HG03575 (cell line): ENCODE measurements around the gene ZEB1.
"Not testable (repeated sequence)": the region's sequence is repeated elsewhere in the genome, so short reads cannot be mapped to it uniquely, and the experiment has no call there.

Source experiments
- ATAC-seq: cut with Tn5 transposase; IDR thresholded peaks from one replicate; pipeline ENCODE4 v1.9.1; 2021; ENCODE audit not compliant: unreplicated experiment, insufficient number of reproducible peaks, low FRiP score; ENCODE audit errors: extremely low read depth

ZEB1 gene

DNA sequence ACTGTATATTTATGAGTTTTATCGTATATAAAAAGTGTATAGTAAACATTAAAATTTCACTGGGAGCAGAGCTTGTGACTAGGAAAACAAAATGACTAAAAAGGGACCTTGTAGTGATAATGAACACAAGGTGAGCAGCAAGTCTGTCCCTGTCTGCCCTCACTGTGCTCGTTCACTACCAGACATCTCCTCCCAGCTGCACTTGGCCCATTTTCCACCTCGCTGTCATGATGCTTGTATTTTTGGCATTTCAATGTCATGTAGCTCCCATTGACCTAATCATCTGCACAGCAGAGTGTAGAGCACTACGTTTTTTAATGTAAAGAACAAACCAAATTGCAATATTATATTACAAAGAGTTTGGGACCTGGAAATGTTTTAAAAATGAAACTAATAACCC, 207.2 kb downstream of the ZEB1 start:
- ATAC-seq: no peak

GRCh38 chr10:31526681-31527080, 207.7 kb downstream of the ZEB1 start:
- no peak for ATAC-seq

GRCh38 chr10:31528831-31529230, 209.8 kb downstream of the ZEB1 start:
- ATAC-seq: no peak

GRCh38 chr10:31536302-31536701, 217.3 kb downstream of the ZEB1 start:
- no peak for ATAC-seq

DNA sequence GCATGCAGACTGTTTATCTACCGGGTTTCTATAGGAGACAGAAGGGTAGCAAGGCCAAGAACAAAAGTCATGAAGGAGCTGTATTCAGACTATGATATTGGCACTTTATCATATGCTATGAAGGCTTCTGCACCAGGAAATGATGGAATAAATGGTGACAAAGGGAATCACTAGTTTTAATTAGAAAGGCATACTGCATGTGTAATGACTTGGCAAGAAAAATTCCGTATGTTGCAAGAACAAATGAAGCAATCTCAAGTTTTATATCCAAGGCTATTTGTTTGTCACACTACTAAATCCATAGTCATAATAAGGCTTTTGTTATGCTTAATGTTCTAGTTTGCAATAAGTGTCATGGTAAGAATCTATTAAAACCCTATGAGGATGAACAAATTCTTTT, 230.9 kb downstream of the ZEB1 start:
- ATAC-seq: no peak

DNA sequence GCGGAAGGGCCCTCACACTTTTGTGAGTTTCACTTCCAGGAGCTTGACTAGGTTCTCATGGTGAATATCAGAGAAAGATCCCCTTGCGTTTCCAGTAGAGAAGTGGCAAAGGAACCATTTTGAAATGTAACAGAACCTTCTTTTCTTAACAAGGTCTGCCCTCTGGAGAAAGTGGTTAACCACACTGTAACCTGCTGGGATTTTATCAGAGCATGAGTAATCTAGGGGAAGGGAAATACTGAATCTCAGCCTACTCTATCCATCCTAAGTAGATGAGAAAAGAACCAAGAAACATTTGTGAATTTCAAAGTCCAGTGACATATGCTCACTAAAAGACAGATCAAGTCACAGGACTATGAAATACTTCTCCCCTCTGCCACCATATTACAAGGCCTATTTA, 235.5 kb downstream of the ZEB1 start:
- no peak for ATAC-seq

GRCh38 chr10:31557854-31558253, 238.8 kb downstream of the ZEB1 start:
- no peak for ATAC-seq

DNA sequence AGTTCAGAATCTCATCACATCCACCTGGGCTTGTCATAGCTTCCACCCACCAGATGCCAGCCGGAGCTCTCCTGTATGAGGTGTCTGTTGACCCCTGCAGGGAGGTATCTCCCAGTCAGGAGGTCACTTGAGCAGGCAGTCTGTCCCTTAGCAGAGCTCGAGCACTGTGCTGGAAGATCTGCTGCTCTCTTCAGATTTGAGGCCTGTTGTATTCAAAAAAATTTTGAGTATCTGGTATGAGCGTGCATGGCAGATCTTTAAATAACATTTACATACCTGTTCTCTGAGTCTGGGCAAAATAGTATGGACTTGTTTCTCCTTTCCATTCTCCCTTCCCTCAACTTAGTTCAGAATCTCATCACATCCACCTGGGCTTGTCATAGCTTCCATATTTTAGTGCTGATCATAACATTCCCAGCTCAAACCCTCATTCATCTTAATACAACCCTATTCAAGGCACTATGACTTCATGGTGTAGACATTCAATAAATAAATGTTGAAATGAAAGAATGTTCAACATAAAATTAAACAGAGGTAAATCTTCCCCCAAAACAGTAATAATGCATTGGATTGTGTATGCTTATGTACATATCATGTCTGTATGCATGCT, 249.3 kb downstream of the ZEB1 start:
- ATAC-seq: not testable (repeated sequence)

DNA sequence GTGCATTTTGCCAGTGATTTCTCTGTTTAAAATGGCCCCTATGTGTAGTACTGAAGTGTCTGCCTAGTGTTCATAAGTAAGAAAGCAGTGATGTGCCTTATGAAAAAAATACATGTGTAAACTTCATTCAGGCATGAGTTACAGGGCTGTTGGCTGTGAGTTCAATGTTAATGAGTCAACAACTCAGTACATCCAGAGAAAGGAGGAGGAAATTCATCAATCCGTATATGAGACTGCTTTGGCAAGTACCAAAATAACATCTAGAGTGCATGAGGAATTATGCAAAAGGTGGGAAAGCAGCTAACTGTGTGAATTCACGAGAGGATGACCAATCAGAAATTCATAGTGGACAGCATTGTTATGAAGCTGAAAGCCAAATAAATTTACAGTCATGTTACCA, 255.6 kb downstream of the ZEB1 start:
- ATAC-seq: no peak

GRCh38 chr10:31578181-31578852, 259.3 kb downstream of the ZEB1 start:
- ATAC-seq: no peak

- no peak for ATAC-seq
These were observed 259.9 kb downstream of the ZEB1 start for GRCh38 chr10:31578951-31579350.
